ENCODE measurements around the gene NLRP14. TPM values are rescaled to one million over a fixed set of nuclear protein-coding genes. Genes with fewer than 3 reads are reported as not detected.

The NLRP14 gene
- total and polyA plus RNA-seq, 12 donors = 0.05 to 0.11 (median 0.11) TPM; not detected in 8

- no peak for TF ChIP-seq POLR2A (IDR thresholded peaks at IDR 0.05)
- Histone ChIP-seq H3K27ac (no peak overlapping the region), H3K27me3 (no peaks in the 10 kb centered on the region), H3K36me3 (replicated peaks in 1 of 2) (no peaks in the 10 kb centered on the region), H3K4me3 (no peak overlapping the region), H3K9me3 (replicated peaks in 1 of 3) (no peaks in the 10 kb centered on the region), H3K4me1 (replicated peaks in 1 of 2) (no peaks in the 10 kb centered on the region)
- DNase-seq = no peak
- intact Hi-C loops (cut with DNase I) = no loop called here
These were observed 24.6 kb upstream of the NLRP14 start for GRCh38 chr11:6995703-6996102.

- H3K27ac ChIP-seq = no peak overlapping the region
- no peaks in the 10 kb centered on the region for H3K27me3 ChIP-seq
- H3K9me3 ChIP-seq (replicated peaks in 1 of 3) = no peaks in the 10 kb centered on the region
- H3K4me3 ChIP-seq = no peak overlapping the region
- H3K4me1 ChIP-seq (replicated peaks in 1 of 2) = no peaks in the 10 kb centered on the region
- 38 to 63% (median 55%) methylated on average over 2 to 3 of the region's 3 CpGs for WGBS, 4 donors
- H3K36me3 ChIP-seq (replicated peaks in 1 of 2) = no peaks in the 10 kb centered on the region
- no peak for TF ChIP-seq POLR2A (IDR thresholded peaks at IDR 0.05)
- no peak for TF ChIP-seq CTCF (IDR thresholded peaks at IDR 0.05)
- intact Hi-C loops (cut with DNase I) = no loop called here
- DNase-seq = peak in 2 of 7 donors; percentile 4 to 18
These were observed 15.8 kb upstream of the NLRP14 start for GRCh38 chr11:7004482-7004881.

GRCh38 chr11:7014118-7014517 lies 6.2 kb upstream of the NLRP14 start:
- Histone ChIP-seq H3K4me3 (no peak overlapping the region), H3K4me1 (replicated peaks in 1 of 2) (peaks cover 0 to 1% of the 10 kb centered on the region in 2 donors), H3K9me3 (replicated peaks in 1 of 3) (no peaks in the 10 kb centered on the region), H3K27me3 (no peaks in the 10 kb centered on the region), H3K36me3 (replicated peaks in 1 of 2) (no peaks in the 10 kb centered on the region), H3K27ac (no peak overlapping the region)
- intact Hi-C loops (cut with DNase I) = no loop called here
- no peak for DNase-seq
- 88 to 98% (median 97%) methylated on average over 1 of the region's 1 CpG for WGBS, 4 donors
- TF ChIP-seq POLR2A (IDR thresholded peaks at IDR 0.05) (no peak), CTCF (IDR thresholded peaks at IDR 0.05) (no peak)

GRCh38 chr11:7016011-7016410 lies 4.3 kb upstream of the NLRP14 start:
- no peak overlapping the region for H3K27ac ChIP-seq
- no peak overlapping the region for H3K4me3 ChIP-seq
- no peaks in the 10 kb centered on the region for H3K9me3 ChIP-seq (replicated peaks in 1 of 3)
- 71 to 91% (median 82%) methylated on average over 1 of the region's 1 CpG for WGBS, 4 donors
- no peaks in the 10 kb centered on the region for H3K27me3 ChIP-seq
- DNase-seq = no peak
- no peak for TF ChIP-seq CTCF (IDR thresholded peaks at IDR 0.05)
- TF ChIP-seq POLR2A (IDR thresholded peaks at IDR 0.05) = no peak
- peaks cover 7 to 13% of the 10 kb centered on the region in 2 donors for H3K4me1 ChIP-seq (replicated peaks in 1 of 2)
- no peaks in the 10 kb centered on the region for H3K36me3 ChIP-seq (replicated peaks in 1 of 2)
- intact Hi-C loops (cut with DNase I) = no loop called here

- no peaks in the 10 kb centered on the region for H3K9me3 ChIP-seq (replicated peaks in 1 of 3)
- WGBS, 4 donors = 3 to 5% (median 3%) methylated on average over 14 to 26 of the region's 26 CpGs
- peak overlapping the region in 3 of 5 donors; percentile 19 to 70 (median 50) for H3K27ac ChIP-seq
- peaks cover 8 to 16% of the 10 kb centered on the region in 2 donors for H3K4me1 ChIP-seq (replicated peaks in 1 of 2)
- TF ChIP-seq POLR2A (IDR thresholded peaks at IDR 0.05) (no peak), CTCF (IDR thresholded peaks at IDR 0.05) (no peak)
- intact Hi-C loops (cut with DNase I) = no loop called here
- no peaks in the 10 kb centered on the region for H3K27me3 ChIP-seq
- H3K4me3 ChIP-seq = peak overlapping the region; percentile 11 to 80 (median 66)
- peak in 6 of 7 donors; percentile 20 to 32 (median 22) for DNase-seq
- H3K36me3 ChIP-seq (replicated peaks in 1 of 2) = no peaks in the 10 kb centered on the region
These were observed 638 bp upstream of the NLRP14 start for GRCh38 chr11:7019500-7020182.
